ENCODE results near the gene MYZAP.

DNA sequence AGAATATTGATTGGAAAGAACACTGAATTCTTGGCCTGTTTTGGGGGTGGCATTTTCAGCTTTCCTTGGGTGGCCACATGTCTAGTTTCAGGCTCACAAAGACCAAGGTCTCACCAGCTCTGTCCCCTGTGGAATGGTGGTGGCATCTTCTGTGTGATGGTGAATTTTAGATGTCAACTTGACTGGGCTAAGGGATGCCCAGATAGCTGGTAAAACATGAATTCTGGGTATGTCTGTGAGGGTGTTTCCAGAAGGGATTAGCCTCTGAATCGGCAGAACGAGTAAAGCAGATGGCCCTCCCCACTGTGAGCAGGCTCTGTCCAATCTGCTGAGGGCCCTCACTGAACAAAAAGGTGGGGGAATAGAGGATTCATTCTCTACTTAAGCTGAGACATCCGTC is 34.4 kb upstream of the MYZAP start:
- TF ChIP-seq HNF4G (IDR thresholded peaks at IDR 0.05), result no peak
- TF ChIP-seq, protein P1, sequence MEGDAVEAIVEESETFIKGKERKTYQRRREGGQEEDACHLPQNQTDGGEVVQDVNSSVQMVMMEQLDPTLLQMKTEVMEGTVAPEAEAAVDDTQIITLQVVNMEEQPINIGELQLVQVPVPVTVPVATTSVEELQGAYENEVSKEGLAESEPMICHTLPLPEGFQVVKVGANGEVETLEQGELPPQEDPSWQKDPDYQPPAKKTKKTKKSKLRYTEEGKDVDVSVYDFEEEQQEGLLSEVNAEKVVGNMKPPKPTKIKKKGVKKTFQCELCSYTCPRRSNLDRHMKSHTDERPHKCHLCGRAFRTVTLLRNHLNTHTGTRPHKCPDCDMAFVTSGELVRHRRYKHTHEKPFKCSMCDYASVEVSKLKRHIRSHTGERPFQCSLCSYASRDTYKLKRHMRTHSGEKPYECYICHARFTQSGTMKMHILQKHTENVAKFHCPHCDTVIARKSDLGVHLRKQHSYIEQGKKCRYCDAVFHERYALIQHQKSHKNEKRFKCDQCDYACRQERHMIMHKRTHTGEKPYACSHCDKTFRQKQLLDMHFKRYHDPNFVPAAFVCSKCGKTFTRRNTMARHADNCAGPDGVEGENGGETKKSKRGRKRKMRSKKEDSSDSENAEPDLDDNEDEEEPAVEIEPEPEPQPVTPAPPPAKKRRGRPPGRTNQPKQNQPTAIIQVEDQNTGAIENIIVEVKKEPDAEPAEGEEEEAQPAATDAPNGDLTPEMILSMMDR (IDR thresholded peaks at IDR 0.05; ENCODE audit: low read depth, low read length, missing input control), result no peak
- TF ChIP-seq YY1 (IDR thresholded peaks at IDR 0.05), result no peak
- no peak for TF ChIP-seq TAF1 (conservative IDR thresholded peaks at IDR 0.05)
- TF ChIP-seq, protein P2, sequence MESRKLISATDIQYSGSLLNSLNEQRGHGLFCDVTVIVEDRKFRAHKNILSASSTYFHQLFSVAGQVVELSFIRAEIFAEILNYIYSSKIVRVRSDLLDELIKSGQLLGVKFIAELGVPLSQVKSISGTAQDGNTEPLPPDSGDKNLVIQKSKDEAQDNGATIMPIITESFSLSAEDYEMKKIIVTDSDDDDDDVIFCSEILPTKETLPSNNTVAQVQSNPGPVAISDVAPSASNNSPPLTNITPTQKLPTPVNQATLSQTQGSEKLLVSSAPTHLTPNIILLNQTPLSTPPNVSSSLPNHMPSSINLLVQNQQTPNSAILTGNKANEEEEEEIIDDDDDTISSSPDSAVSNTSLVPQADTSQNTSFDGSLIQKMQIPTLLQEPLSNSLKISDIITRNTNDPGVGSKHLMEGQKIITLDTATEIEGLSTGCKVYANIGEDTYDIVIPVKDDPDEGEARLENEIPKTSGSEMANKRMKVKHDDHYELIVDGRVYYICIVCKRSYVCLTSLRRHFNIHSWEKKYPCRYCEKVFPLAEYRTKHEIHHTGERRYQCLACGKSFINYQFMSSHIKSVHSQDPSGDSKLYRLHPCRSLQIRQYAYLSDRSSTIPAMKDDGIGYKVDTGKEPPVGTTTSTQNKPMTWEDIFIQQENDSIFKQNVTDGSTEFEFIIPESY (IDR thresholded peaks at IDR 0.05), result no peak
- no peak for TF ChIP-seq EGR1 (IDR thresholded peaks at IDR 0.05; ENCODE audit: low read depth in 2 of 2)
- TF ChIP-seq, protein P3, sequence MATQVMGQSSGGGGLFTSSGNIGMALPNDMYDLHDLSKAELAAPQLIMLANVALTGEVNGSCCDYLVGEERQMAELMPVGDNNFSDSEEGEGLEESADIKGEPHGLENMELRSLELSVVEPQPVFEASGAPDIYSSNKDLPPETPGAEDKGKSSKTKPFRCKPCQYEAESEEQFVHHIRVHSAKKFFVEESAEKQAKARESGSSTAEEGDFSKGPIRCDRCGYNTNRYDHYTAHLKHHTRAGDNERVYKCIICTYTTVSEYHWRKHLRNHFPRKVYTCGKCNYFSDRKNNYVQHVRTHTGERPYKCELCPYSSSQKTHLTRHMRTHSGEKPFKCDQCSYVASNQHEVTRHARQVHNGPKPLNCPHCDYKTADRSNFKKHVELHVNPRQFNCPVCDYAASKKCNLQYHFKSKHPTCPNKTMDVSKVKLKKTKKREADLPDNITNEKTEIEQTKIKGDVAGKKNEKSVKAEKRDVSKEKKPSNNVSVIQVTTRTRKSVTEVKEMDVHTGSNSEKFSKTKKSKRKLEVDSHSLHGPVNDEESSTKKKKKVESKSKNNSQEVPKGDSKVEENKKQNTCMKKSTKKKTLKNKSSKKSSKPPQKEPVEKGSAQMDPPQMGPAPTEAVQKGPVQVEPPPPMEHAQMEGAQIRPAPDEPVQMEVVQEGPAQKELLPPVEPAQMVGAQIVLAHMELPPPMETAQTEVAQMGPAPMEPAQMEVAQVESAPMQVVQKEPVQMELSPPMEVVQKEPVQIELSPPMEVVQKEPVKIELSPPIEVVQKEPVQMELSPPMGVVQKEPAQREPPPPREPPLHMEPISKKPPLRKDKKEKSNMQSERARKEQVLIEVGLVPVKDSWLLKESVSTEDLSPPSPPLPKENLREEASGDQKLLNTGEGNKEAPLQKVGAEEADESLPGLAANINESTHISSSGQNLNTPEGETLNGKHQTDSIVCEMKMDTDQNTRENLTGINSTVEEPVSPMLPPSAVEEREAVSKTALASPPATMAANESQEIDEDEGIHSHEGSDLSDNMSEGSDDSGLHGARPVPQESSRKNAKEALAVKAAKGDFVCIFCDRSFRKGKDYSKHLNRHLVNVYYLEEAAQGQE (IDR thresholded peaks at IDR 0.05), result no peak
- TF ChIP-seq RXRA (IDR thresholded peaks at IDR 0.05), result no peak
- no peak for TF ChIP-seq JUND (IDR thresholded peaks at IDR 0.05)
- TF ChIP-seq, protein P4, sequence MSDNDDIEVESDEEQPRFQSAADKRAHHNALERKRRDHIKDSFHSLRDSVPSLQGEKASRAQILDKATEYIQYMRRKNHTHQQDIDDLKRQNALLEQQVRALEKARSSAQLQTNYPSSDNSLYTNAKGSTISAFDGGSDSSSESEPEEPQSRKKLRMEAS (IDR thresholded peaks at IDR 0.05), result no peak
- no peak for TF ChIP-seq FOXA2 (IDR thresholded peaks at IDR 0.05)
- TF ChIP-seq FOXA1 (IDR thresholded peaks at IDR 0.05), result no peak
- no peak for TF ChIP-seq SP1 (IDR thresholded peaks at IDR 0.05)

Data from liver (tissue), 3 donors.